Measurements from ENCODE around the gene ZNF429. TPM values are rescaled to one million over a fixed set of nuclear protein-coding genes. Genes with fewer than 3 reads are reported as not detected.

Gene ZNF429
- total RNA-seq, 1 donor from 2014 or later: 6.3 TPM

GRCh38 chr19:21569494-21569865, 64.1 kb downstream of the ZNF429 start:
- no peak for DNase-seq (ENCODE audit: low read depth)
- H3K27me3 ChIP-seq (ENCODE audit: control insufficient read depth, insufficient read depth, low read length): no peaks in the 10 kb centered on the region
- H3K36me3 ChIP-seq (ENCODE audit: control insufficient read depth, insufficient read depth, low read length): no peaks in the 10 kb centered on the region
- H3K4me3 ChIP-seq (ENCODE audit: low read depth, low read length): no peak overlapping the region
- TF ChIP-seq CTCF (IDR thresholded peaks at IDR 0.05; ENCODE audit: insufficient read depth, low read length, poor library complexity, severe bottlenecking): no peak

GRCh38 chr19:21571316-21571715, 65.9 kb downstream of the ZNF429 start:
- Histone ChIP-seq H3K4me3 (ENCODE audit: low read depth, low read length) (no peak overlapping the region), H3K36me3 (ENCODE audit: control insufficient read depth, insufficient read depth, low read length) (no peaks in the 10 kb centered on the region), H3K27me3 (ENCODE audit: control insufficient read depth, insufficient read depth, low read length) (no peaks in the 10 kb centered on the region)
- no peak for TF ChIP-seq CTCF (IDR thresholded peaks at IDR 0.05; ENCODE audit: insufficient read depth, low read length, poor library complexity, severe bottlenecking)
- no peak for DNase-seq (ENCODE audit: low read depth)

- Histone ChIP-seq H3K27me3 (ENCODE audit: control insufficient read depth, insufficient read depth, low read length) (no peaks in the 10 kb centered on the region), H3K4me3 (ENCODE audit: low read depth, low read length) (no peak overlapping the region), H3K36me3 (ENCODE audit: control insufficient read depth, insufficient read depth, low read length) (no peaks in the 10 kb centered on the region)
- DNase-seq (ENCODE audit: low read depth): no peak
- no peak for TF ChIP-seq CTCF (IDR thresholded peaks at IDR 0.05; ENCODE audit: insufficient read depth, low read length, poor library complexity, severe bottlenecking)
These were observed 69.2 kb downstream of the ZNF429 start for GRCh38 chr19:21574607-21575006.

- Histone ChIP-seq H3K36me3 (ENCODE audit: control insufficient read depth, insufficient read depth, low read length) (no peaks in the 10 kb centered on the region), H3K4me3 (ENCODE audit: low read depth, low read length) (no peak overlapping the region), H3K27me3 (ENCODE audit: control insufficient read depth, insufficient read depth, low read length) (no peaks in the 10 kb centered on the region)
- DNase-seq (ENCODE audit: low read depth): no peak
- TF ChIP-seq CTCF (IDR thresholded peaks at IDR 0.05; ENCODE audit: insufficient read depth, low read length, poor library complexity, severe bottlenecking): no peak
These were observed 71.1 kb downstream of the ZNF429 start for GRCh38 chr19:21576481-21576880.

- Histone ChIP-seq H3K36me3 (ENCODE audit: control insufficient read depth, insufficient read depth, low read length) (no peaks in the 10 kb centered on the region), H3K27me3 (ENCODE audit: control insufficient read depth, insufficient read depth, low read length) (no peaks in the 10 kb centered on the region), H3K4me3 (ENCODE audit: low read depth, low read length) (no peak overlapping the region)
- TF ChIP-seq CTCF (IDR thresholded peaks at IDR 0.05; ENCODE audit: insufficient read depth, low read length, poor library complexity, severe bottlenecking): no peak
- DNase-seq (ENCODE audit: low read depth): no peak
These were observed 74.7 kb downstream of the ZNF429 start for GRCh38 chr19:21580101-21580500.

- TF ChIP-seq CTCF (IDR thresholded peaks at IDR 0.05; ENCODE audit: insufficient read depth, low read length, poor library complexity, severe bottlenecking): no peak
- no peak for DNase-seq (ENCODE audit: low read depth)
- no peaks in the 10 kb centered on the region for H3K27me3 ChIP-seq (ENCODE audit: control insufficient read depth, insufficient read depth, low read length)
- H3K36me3 ChIP-seq (ENCODE audit: control insufficient read depth, insufficient read depth, low read length): no peaks in the 10 kb centered on the region
- H3K4me3 ChIP-seq (ENCODE audit: low read depth, low read length): no peak overlapping the region
These were observed 75.4 kb downstream of the ZNF429 start for GRCh38 chr19:21580818-21581217.

Data from kidney epithelial cell (primary cell).